Activated naive CD4-positive, alpha-beta T cell treated with anti-CD3 and anti-CD28 coated beads, Interleukin-2, amount 50 U/mL, for 72 hours (primary cell): Measurements from ENCODE around the gene DOCK3. TPM values are rescaled to one million over a fixed set of nuclear protein-coding genes. Genes with fewer than 3 reads are reported as not detected.
A peak's percentile ranks its signal among the peaks of the same experiment; 100 is the strongest.
"Not testable (repeated sequence)": the region's sequence is repeated elsewhere in the genome, so short reads cannot be mapped to it uniquely, and the experiment has no call there.

Source experiments
- ATAC-seq, 2 donors: fragments of 150-1000 bp; cut with Tn5 transposase; 2 replicates each; pipeline ENCODE4 v1.10.0; 2021; ENCODE audit warnings: mild to moderate bottlenecking in 2 of 2, moderate library complexity in 2 of 2
- DNase-seq, 2 donors: peaks; one replicate each; pipeline ENCODE4 v3.0.0; 2021 to 2022; ENCODE audit warnings: low spot score in 2 of 2
- H3K27ac Mint-ChIP-seq, 2 donors: one replicate each; pipeline ENCODE4 v1.8.0; 2022; ENCODE audit warnings: mild to moderate bottlenecking in 2 of 2, mixed read lengths in 2 of 2
- H3K36me3 Mint-ChIP-seq, 2 donors: one replicate each; pipeline ENCODE4 v1.8.0; 2022; ENCODE audit warnings: mixed read lengths in 2 of 2
- H3K9me3 Mint-ChIP-seq, 2 donors: one replicate each; pipeline ENCODE4 v1.8.0; 2022; ENCODE audit warnings: mixed read lengths in 2 of 2
- total RNA-seq, 2 donors: library from RNA; stranded (reverse); gene quantifications; one replicate each; pipeline ENCODE4 v1.2.3, GENCODE V29; 2022

Gene DOCK3
- total RNA-seq, 2 donors from 2014 or later = 4.1 to 4.8 TPM

DNA sequence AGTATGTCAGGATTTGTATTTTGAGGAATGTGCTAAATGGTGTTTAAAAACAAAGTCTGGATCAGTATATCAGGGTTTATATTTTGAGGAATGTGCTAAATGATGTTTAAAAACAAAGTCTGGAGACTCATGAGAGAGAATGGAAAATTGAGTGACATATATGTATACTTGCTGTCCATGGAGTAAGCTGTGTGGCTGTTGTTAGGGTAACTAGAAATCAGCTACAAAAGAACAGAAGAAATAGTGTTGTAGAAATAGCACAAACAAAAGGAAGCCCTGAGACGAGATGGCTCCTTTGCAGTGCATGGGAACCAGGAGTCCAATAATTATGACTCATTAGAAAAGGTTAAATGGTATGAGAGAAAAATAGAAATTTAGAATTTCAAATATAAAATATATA, 427.7 kb downstream of the DOCK3 start:
- H3K9me3 Mint-ChIP-seq = peaks cover 7 to 9% of the 10 kb centered on the region in 2 donors
- no peak overlapping the region for H3K27ac Mint-ChIP-seq
- DNase-seq (no peak), ATAC-seq (no peak)
- peaks cover 12% of the 10 kb centered on the region in 2 donors for H3K36me3 Mint-ChIP-seq

DNA sequence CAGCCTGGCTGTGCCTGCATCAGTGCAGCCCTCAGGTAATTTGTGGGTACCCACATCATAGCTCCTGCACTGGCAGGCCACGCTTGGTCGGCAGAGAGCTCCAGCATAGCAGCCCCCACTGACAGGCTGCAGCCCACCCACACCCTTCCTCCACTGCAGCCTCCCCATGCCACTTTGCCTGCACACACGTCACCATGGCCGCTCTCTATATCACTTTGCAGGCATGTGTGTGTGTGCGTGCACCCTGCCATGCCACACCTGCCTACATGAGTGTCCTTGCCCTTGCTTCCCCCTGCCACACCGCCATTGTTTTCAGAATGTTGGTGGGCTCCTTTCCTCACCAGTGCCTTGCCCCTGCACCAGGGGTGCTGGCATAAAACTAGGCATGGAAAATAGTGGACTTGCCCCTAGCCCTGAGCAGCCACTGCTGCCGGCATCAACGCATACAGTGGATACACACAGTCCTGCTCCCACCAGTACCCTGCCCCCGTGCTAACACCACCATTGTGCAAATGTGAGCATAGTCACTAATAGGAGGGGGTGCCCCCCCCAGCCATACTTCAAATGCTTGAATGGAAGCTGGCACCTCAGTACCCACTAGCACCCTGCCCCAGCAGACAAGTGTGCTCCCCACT, 431.6 kb downstream of the DOCK3 start:
- peaks cover 24 to 25% of the 10 kb centered on the region in 2 donors for H3K9me3 Mint-ChIP-seq
- peaks cover 31 to 32% of the 10 kb centered on the region in 2 donors for H3K36me3 Mint-ChIP-seq
- no peak overlapping the region for H3K27ac Mint-ChIP-seq
- DNase-seq = no peak
- ATAC-seq = no peak

DNA sequence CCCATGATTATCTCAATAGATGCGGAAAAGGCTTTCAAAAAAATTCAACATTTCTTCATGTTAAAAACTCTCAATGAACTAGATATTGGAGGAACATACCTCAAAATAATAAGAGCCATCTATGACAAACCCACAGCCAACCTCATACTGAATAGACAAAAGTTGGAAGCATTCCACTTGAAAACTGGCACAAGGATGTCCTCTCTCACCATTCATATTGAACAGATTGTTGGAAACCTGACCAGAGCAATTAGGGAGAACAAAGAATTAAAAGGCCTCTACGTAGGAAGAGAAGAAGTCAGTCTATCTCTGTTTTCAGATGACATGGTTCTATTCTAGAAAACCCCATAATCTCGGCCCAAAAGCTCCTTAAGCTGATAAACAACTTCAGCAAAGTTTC, 435.9 kb downstream of the DOCK3 start:
- DNase-seq = no peak
- Mint-ChIP-seq H3K36me3 (peaks cover 31 to 32% of the 10 kb centered on the region in 2 donors), H3K9me3 (peaks cover 28 to 30% of the 10 kb centered on the region in 2 donors), H3K27ac (no peak overlapping the region)
- no peak for ATAC-seq

DNA sequence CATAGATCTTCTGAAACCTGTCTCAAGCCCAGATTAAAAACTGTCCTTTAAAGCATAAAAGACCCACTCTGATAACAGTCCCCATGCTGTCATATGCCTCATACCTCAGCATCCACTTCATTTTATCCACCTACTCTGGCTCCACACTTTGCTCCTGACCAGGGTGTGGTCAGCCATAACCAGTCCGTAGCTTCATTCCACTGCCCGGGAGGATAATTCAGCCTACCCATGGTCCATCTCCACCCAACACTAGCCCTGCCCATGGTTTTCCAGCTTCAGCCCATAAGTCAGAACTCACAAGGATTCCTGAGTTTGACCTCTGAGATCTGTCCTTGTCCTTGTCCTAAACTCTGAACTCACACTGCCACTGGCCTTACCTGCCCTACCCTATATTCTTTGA, 448.2 kb downstream of the DOCK3 start:
- peaks cover 14 to 20% of the 10 kb centered on the region in 2 donors for H3K36me3 Mint-ChIP-seq
- ATAC-seq = no peak
- no peak for DNase-seq
- H3K27ac Mint-ChIP-seq = no peak overlapping the region
- peaks cover 22 to 23% of the 10 kb centered on the region in 2 donors for H3K9me3 Mint-ChIP-seq

DNA sequence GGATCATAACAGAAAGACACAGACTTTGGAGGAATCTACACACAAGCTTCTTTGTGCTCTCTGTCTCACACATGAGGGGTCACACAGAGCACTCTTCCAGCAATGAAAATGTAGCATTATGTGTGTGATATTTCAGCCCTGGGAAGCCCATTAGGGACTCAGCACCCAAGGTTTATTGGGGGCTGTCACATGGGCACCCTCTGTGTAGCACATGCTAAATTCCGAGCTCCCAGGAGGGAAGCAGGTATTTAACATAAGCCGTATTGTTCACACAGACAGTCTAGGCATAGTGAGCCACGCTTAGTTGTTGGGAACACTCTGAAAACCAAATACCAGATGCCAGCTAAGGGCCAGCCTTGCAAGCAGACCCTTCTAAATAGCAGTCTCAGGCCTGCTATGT, 448.8 kb downstream of the DOCK3 start:
- H3K27ac Mint-ChIP-seq = no peak overlapping the region
- H3K9me3 Mint-ChIP-seq = peaks cover 16 to 17% of the 10 kb centered on the region in 2 donors
- peaks cover 14 to 17% of the 10 kb centered on the region in 2 donors for H3K36me3 Mint-ChIP-seq
- no peak for ATAC-seq
- DNase-seq = no peak

DNA sequence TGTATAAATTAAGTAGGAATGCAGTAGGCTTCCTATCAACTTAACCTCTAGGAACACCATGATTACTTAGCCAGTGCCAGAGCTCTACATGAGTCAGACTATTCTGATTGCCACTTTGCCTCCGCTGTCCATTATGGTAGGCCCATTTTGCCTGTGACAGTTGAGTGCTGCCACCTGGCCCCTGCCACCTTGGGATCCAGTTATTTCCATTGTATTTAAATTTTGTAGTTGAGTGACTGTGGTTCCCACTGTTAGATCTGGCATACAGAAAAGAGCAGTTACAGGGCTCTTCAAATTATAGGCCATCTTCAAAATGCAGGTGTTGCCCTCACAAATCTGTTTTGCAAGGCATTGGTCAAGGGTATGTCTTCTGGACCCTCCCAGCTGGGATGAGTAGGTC, 456.9 kb downstream of the DOCK3 start:
- DNase-seq, ATAC-seq, H3K27ac Mint-ChIP-seq: not testable (repeated sequence)
- Mint-ChIP-seq H3K9me3 (peaks cover 12 to 24% of the 10 kb centered on the region in 2 donors), H3K36me3 (peaks cover 13 to 16% of the 10 kb centered on the region in 2 donors)

DNA sequence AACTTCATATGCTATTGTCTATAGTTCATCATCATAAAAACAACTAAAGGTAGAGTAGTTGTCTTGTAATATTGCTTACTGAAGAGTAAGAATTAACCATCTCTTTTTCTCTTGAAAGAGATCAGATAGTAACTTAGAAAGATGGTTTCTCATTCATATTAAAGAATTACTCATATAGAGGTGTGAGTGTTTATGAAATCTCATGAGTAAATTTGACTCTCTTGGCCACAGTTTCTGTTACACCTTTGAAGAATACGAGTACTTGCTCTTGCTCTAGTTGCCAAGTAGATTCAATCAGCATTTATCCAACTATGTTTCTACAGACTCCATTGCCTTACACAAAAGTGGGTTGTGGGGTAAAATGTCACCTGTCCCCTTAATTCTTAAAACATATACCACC, 463.0 kb downstream of the DOCK3 start:
- no peak overlapping the region for H3K27ac Mint-ChIP-seq
- DNase-seq (no peak), ATAC-seq (peak in 1 of 2 donors; percentile 62)

DNA sequence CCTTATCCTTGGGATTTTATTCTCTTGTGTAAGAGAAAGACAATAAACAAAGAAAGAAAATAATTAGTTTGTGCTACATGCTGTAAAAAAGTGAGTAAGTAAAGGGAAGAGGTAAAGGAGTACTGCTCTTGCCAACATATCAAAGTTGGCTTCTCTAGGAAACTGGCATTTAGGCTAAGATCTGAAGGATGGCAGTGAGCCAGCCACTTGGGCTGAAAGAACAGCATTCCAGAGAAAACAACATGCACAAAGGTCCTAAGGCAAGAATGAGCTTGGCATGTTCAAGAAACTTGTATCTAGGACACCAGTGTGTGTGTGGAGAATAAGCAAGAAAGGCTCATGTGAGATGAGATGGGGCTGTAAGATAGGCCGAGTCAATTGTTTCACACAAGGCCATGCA, 464.9 kb downstream of the DOCK3 start:
- Mint-ChIP-seq H3K36me3 (no peaks in the 10 kb centered on the region), H3K27ac (no peak overlapping the region), H3K9me3 (no peaks in the 10 kb centered on the region)
- ATAC-seq = no peak
- no peak for DNase-seq

More for the DNA sequence above, 463.0 kb downstream of the DOCK3 start:
- Mint-ChIP-seq H3K9me3 (peaks cover 0 to 8% of the 10 kb centered on the region in 2 donors), H3K36me3 (no peaks in the 10 kb centered on the region)

DNA sequence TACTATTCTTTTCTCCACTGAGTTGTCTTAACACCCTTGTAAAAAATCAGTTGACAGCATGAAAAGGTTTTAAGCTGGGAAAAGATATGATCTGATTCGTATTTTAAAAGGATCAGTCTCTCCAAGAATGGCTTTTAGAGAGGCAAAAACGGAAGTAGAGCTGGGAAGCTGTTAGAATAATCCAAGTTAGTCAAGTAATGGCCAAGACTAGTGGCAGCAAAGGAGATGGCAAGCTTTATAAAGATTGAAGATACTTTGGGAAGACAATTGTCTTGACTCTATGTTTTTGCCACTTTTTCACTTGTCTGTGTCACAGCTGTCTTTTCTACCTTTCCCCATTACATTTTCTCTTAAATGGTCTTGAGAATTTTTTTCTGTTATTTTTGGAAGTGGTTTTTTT, 466.8 kb downstream of the DOCK3 start:
- Mint-ChIP-seq H3K27ac (no peak overlapping the region), H3K36me3 (no peaks in the 10 kb centered on the region), H3K9me3 (no peaks in the 10 kb centered on the region)
- no peak for DNase-seq
- no peak for ATAC-seq

DNA sequence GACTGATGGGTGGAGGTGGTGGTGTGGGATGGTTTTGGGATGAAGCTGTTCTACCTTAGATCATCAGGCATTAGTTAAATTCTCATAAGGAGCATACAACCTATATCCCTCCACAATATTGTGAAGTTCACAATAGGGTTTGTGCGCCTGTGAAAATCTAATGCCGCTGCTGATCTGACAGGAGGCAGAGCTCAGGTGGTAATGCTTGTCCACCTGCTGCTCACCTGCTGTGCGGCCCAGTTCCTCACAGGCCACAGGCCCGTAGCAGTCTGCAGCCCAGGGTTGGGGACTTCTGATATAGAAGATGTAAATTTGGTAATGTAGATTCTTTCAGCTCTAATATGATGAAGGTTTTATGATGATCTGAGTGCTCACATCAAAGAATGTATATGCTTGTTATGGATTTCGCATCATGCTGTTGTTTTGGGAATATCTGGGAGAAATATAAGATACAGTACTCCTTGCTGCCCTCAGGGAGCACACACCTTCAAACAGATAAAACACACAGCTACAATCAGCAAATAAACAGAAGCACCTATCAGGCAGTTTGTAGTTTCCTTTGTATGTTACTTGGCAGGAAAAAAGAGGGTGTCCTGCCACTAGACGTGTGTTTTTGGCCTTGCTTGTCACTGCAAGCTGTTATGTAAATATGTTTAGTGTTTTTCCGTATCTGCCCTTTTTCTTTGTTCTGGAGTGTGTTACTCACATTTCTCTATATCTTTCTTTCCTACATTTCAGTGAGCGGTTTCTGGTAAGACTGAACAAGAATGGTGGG, 471.3 kb downstream of the DOCK3 start:
- H3K36me3 Mint-ChIP-seq = peaks cover 0 to 4% of the 10 kb centered on the region in 2 donors
- H3K9me3 Mint-ChIP-seq = no peaks in the 10 kb centered on the region
- no peak for DNase-seq
- H3K27ac Mint-ChIP-seq = no peak overlapping the region
- ATAC-seq = no peak

DNA sequence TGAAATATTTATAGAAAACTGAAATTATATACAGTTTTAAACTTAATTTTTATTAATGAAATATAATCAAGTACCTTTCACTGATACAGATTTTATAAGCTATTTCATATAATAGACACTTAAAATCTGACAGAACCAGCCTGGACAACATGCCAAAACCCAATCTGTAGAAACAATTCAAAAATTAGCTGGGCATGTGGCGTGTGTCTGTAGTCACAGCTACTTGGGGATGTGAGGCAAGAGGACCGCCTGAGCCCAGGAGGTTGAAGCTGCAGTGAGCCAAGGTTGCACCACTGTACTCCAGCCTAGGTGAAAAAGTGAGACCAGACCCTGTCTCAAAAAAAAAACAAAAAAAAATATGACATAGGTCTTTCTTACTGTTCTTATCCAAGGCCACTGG, 472.1 kb downstream of the DOCK3 start:
- Mint-ChIP-seq H3K27ac (no peak overlapping the region), H3K36me3 (peaks cover 0 to 4% of the 10 kb centered on the region in 2 donors), H3K9me3 (no peaks in the 10 kb centered on the region)
- no peak for ATAC-seq
- no peak for DNase-seq

DNA sequence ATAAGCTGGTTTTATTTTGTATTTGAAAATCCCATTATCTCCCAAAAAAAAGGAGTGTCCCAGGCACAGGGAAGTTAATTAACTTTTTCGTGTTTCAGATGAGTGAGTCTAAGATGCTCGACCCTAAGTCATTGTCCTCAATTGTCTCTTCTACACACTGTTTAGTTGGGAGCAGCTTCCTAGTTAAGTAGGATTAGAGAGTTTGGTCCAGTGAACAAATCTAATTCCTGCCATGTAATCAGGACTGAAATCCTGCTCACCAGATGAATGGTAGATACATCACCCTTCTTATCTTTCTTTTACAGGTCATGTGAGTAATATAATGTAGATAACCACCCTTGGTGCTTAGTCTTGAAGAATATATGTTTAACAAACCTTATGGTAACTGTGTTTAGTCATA, 481.4 kb downstream of the DOCK3 start:
- H3K36me3 Mint-ChIP-seq = no peaks in the 10 kb centered on the region
- DNase-seq (no peak), ATAC-seq (no peak)
- H3K9me3 Mint-ChIP-seq = peaks cover 0 to 4% of the 10 kb centered on the region in 2 donors
- H3K27ac Mint-ChIP-seq = no peak overlapping the region

DNA sequence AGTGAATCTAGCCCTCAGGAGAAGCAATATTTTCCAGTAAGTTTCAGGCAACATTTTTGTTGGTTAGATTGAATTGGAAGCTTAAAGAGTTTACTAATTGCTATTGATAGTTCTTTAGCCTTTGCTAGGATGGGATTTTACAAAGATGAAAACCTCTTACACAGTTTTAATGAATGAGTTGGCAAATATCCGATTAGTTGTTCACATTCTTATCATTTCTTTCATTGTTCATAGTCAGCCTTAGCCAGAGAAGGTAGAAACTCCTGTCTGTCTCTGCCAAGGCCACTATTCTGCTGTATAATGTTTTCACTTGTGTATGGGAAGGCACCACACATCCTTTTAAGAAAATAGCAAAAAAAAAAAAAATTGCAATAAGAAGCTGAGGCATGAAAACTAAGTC, 488.3 kb downstream of the DOCK3 start:
- ATAC-seq (no peak), DNase-seq (no peak)
- H3K9me3 Mint-ChIP-seq = no peaks in the 10 kb centered on the region
- no peak overlapping the region for H3K27ac Mint-ChIP-seq
- H3K36me3 Mint-ChIP-seq = no peaks in the 10 kb centered on the region

DNA sequence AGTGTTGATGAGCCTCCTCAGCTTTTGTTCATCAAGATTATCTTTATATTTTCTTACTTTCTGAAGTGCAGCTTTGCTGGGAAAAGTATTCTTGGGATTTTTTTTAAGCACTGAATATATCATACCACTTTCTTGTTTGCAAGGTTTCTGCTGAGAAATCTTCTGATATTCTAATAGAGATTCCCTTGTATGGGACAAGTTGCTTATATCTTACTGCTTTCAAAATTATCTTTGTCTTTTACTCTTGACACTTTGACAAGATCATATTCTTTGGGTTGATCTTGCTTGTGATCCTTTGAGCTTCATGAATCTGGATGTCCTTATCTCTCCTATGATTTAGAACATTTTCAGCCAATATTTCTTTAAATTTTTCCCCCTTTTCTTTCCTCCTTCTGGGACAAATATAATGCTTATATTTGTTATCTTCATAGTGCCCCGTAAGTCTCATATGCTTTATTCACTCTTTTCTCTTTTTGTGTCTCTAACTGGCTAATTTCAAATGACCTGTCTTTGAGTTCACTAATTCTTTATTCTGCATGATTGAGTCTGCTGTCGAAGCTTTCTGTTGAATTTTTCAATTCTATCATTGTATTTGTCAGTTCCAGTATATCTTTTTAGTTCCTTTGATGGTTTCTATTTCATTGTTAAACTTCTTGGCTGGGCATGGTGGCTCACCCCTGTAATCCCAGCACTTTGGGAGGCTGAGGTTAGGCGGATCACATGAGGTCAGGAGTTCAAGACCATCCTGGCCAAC, 499.0 kb downstream of the DOCK3 start:
- ATAC-seq (no peak), DNase-seq (no peak)
- Mint-ChIP-seq H3K27ac (no peak overlapping the region), H3K36me3 (peaks cover 29 to 32% of the 10 kb centered on the region in 2 donors), H3K9me3 (peaks cover 16 to 21% of the 10 kb centered on the region in 2 donors)

DNA sequence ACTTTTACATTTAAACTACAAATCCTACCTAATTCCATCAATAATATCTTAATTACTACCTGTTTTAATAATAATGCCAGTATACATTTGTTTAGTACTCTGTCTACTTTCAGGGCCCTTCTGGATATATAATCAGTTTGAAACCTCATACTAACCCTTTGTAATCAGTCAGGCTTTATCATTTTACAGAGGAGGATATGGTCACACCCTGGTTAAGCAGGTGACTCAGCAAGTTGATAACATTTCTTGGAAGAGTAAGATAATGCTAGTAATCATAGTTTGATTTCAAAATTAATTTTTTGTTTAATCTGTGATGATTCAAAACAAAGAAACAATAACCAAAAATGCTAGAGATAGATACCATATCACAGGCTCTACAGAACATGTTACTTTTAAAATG, 502.2 kb downstream of the DOCK3 start:
- no peak for ATAC-seq
- Mint-ChIP-seq H3K36me3 (peaks cover 25 to 28% of the 10 kb centered on the region in 2 donors), H3K9me3 (peaks cover 15 to 16% of the 10 kb centered on the region in 2 donors), H3K27ac (no peak overlapping the region)
- DNase-seq = no peak

DNA sequence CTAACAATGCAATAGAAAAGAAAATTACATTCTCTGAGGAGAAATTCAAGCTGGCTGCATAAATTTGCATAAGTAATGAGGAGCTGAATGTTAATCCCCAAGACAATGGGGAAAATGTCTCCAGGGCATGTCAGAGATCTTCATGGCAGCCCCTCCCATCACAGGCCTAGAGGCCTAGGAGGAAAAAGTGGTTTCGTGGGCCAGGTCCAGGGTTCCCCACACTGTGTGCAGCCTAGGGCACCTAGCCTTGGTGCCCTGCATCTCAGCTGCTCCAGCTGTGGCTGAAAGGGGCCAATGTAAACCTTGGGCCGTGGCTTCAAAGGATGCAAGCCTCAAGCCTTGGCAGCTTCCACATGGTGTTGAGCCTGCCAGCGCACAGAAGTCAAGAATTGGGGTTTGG, 511.7 kb downstream of the DOCK3 start:
- ATAC-seq, H3K36me3 Mint-ChIP-seq, H3K27ac Mint-ChIP-seq, DNase-seq: not testable (repeated sequence)
- peaks cover 0 to 11% of the 10 kb centered on the region in 2 donors for H3K9me3 Mint-ChIP-seq

DNA sequence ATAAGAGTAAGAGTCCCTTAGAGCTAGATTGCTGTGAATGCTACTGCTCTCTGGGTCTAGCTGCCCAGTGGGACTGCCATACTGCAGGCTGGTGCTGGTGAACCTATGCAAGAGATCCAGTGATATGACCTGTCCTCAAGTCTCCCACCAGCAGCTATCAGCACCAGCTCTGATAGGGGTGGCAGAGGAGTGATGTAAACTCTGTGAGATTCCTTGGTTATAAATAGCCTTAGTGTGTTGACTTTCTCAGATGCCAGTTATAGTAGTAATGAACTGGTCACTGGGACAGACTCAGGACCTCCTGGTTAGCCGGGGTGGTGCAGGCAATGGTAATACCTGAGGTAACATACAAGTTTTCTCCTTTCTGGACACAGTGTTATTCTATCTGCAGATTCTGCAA, 515.5 kb downstream of the DOCK3 start:
- ATAC-seq = no peak
- peaks cover 0 to 8% of the 10 kb centered on the region in 2 donors for H3K9me3 Mint-ChIP-seq
- no peak overlapping the region for H3K27ac Mint-ChIP-seq
- H3K36me3 Mint-ChIP-seq = peaks cover 6 to 9% of the 10 kb centered on the region in 2 donors
- DNase-seq = no peak
